ENCODE data around the gene ANKRD37.
A peak's percentile ranks its signal among the peaks of the same experiment; 100 is the strongest.
"Not testable (repeated sequence)": the region's sequence is repeated elsewhere in the genome, so short reads cannot be mapped to it uniquely, and the experiment has no call there.

Gene ANKRD37

DNA sequence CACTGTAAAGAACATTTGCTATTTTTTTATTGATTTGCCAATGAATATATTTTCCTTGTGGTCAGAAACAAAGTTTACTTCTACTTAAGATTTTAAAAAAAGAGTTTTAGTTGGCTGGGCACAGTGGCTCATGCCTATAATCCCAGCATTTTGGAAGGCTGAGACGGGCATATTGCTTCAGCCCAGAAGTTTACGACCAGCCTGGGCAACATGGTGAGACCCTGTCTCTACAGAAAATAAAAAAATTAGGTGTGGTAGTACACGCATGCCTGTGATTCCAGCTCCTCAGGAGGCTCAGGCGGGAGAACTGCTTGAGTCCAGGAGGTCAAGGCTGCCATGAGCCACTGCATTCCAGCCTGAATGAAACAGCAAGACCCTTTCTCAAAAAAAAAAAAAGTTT, 37.7 kb upstream of the ANKRD37 start:
- Histone ChIP-seq H3K4me2 (peak overlapping the region; percentile 75; the same call in 1 of the 2 replicates), H3K36me3 (ENCODE audit: insufficient read depth) (no peaks in the 10 kb centered on the region), H3K27ac (peak overlapping the region; percentile 84; the same call in 1 of the 2 replicates)

DNA sequence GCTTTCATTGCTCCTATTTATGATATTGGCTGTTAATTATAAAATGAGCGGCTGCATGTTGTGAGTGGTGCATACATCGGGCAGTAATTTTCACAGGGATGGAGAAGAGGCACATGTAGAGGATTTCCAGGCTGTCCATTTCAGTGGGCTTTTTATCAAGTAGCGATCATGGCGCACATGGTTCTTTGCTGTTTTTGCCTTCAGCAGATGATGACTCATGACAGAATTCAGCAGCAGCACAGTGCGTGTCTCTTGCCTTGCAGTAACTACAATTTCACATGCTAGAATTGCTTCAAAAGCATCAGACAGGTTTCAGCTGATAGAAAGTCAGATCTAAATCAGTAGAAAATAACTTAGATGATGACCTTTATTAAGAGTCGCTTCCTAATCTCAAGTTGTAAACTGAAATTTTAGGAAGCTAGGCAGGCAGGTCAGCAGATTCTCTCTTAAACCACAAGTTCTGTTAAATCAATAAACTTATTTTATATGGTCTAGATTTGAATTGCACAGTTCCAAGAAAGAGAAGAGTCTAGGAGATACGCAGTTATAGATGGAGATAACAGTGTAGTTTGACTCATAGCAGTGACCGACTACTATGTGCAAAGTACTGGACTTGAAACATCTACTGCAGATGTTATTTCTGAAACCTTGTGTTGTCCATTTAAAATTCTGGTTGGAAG, 36.7 kb upstream of the ANKRD37 start:
- TF ChIP-seq, protein P1, sequence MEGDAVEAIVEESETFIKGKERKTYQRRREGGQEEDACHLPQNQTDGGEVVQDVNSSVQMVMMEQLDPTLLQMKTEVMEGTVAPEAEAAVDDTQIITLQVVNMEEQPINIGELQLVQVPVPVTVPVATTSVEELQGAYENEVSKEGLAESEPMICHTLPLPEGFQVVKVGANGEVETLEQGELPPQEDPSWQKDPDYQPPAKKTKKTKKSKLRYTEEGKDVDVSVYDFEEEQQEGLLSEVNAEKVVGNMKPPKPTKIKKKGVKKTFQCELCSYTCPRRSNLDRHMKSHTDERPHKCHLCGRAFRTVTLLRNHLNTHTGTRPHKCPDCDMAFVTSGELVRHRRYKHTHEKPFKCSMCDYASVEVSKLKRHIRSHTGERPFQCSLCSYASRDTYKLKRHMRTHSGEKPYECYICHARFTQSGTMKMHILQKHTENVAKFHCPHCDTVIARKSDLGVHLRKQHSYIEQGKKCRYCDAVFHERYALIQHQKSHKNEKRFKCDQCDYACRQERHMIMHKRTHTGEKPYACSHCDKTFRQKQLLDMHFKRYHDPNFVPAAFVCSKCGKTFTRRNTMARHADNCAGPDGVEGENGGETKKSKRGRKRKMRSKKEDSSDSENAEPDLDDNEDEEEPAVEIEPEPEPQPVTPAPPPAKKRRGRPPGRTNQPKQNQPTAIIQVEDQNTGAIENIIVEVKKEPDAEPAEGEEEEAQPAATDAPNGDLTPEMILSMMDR (conservative IDR thresholded peaks at IDR 0.05; ENCODE audit: low read depth, low read length) = no peak
- no peaks in the 10 kb centered on the region for H4K20me1 ChIP-seq (ENCODE audit: insufficient read depth)
- H3K36me3 ChIP-seq (ENCODE audit: insufficient read depth) = no peaks in the 10 kb centered on the region
- H3K9ac ChIP-seq = no peak overlapping the region
- no peak overlapping the region; the same call in 1 of the 2 replicates for H3K27ac ChIP-seq
- H3K4me1 ChIP-seq (ENCODE audit: low read depth, poor library complexity, severe bottlenecking) = peaks cover 97% of the 10 kb centered on the region
- H3K4me2 ChIP-seq = peak overlapping the region; percentile 1; the same call in 1 of the 2 replicates
- no peak overlapping the region for H3K4me3 ChIP-seq (IDR thresholded peaks at IDR 0.05; ENCODE audit: insufficient read depth, low read depth, low read length)
- no peaks in the 10 kb centered on the region for H3K27me3 ChIP-seq (ENCODE audit: insufficient read depth, low read depth)
- H2AFZ ChIP-seq (ENCODE audit: low read depth) = no peak overlapping the region
- H3K79me2 ChIP-seq (ENCODE audit: insufficient read depth, low read depth) = no peaks in the 10 kb centered on the region

More for the DNA sequence above, 37.7 kb upstream of the ANKRD37 start:
- H3K4me3 ChIP-seq (IDR thresholded peaks at IDR 0.05; ENCODE audit: insufficient read depth, low read depth, low read length) = no peak overlapping the region
- TF ChIP-seq, protein P1 (conservative IDR thresholded peaks at IDR 0.05; ENCODE audit: low read depth, low read length) = no peak
- peaks cover 97% of the 10 kb centered on the region for H3K4me1 ChIP-seq (ENCODE audit: low read depth, poor library complexity, severe bottlenecking)
- H3K79me2 ChIP-seq (ENCODE audit: insufficient read depth, low read depth) = no peaks in the 10 kb centered on the region
- H3K9ac ChIP-seq = no peak overlapping the region
- no peaks in the 10 kb centered on the region for H4K20me1 ChIP-seq (ENCODE audit: insufficient read depth)
- H3K27me3 ChIP-seq (ENCODE audit: insufficient read depth, low read depth) = no peaks in the 10 kb centered on the region
- H2AFZ ChIP-seq (ENCODE audit: low read depth) = no peak overlapping the region

DNA sequence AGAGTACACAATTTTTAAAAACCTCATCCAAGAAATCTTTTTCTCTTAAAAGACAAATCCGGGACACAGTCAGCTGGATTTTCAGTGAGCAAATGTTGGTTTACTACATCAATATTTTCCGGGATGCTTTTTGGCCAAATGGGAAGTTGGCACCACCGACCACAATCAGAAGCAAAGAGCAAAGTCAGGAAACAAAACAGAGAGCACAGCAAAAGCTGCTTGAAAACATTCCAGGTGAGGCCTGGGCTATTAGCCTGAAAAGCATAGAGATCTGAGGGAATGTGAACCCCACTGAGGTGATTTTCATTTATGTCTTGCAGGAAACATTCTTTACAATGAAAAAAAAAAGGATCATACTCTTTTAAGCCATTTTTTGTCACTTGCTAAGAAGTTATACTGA, 34.8 kb upstream of the ANKRD37 start:
- Histone ChIP-seq H3K4me3 (IDR thresholded peaks at IDR 0.05; ENCODE audit: insufficient read depth, low read depth, low read length) (no peak overlapping the region), H3K36me3 (ENCODE audit: insufficient read depth) (no peaks in the 10 kb centered on the region), H3K27ac (peak overlapping the region; percentile 94), H2AFZ (ENCODE audit: low read depth) (no peak overlapping the region), H3K4me2 (peak overlapping the region; percentile 95), H3K4me1 (ENCODE audit: low read depth, poor library complexity, severe bottlenecking) (peaks cover 81% of the 10 kb centered on the region), H4K20me1 (ENCODE audit: insufficient read depth) (no peaks in the 10 kb centered on the region), H3K79me2 (ENCODE audit: insufficient read depth, low read depth) (no peaks in the 10 kb centered on the region), H3K9ac (peak overlapping the region; percentile 59), H3K27me3 (ENCODE audit: insufficient read depth, low read depth) (no peaks in the 10 kb centered on the region)
- TF ChIP-seq, protein P1 (conservative IDR thresholded peaks at IDR 0.05; ENCODE audit: low read depth, low read length) = no peak

GRCh38 chr4:185362570-185362969, 34.1 kb upstream of the ANKRD37 start:
- Histone ChIP-seq H3K4me1 (ENCODE audit: low read depth, poor library complexity, severe bottlenecking) (peaks cover 74% of the 10 kb centered on the region), H3K9ac (peak overlapping the region; percentile 59), H2AFZ (ENCODE audit: low read depth) (peak overlapping the region; percentile 33; the same call in 1 of the 2 replicates), H3K4me2 (peak overlapping the region; percentile 95), H3K27ac (peak overlapping the region; percentile 94)
- H3K4me3 ChIP-seq (IDR thresholded peaks at IDR 0.05; ENCODE audit: insufficient read depth, low read depth, low read length); H3K79me2 ChIP-seq (ENCODE audit: insufficient read depth, low read depth); H3K27me3 ChIP-seq (ENCODE audit: insufficient read depth, low read depth); H3K36me3 ChIP-seq (ENCODE audit: insufficient read depth); H4K20me1 ChIP-seq (ENCODE audit: insufficient read depth): not testable (repeated sequence)

DNA sequence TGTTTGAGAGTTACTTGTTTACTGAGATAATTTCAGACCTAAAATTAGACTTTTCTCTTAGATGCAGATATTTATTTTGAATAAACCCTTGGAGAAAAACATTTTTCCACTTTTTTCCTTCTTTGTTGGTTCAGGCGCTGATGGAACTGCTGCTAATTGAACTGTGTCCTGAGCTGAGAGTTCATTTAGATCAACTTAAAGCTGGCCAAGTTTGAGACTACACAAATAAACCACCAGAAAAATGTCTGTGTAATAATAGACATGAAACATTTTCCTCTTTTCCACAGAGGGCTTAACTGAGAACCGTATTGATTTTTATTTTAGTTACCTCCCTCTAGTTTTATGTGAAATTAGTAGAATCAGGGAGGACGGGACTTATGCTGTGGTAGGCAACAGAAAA, 33.4 kb upstream of the ANKRD37 start:
- H3K4me3 ChIP-seq (IDR thresholded peaks at IDR 0.05; ENCODE audit: insufficient read depth, low read depth, low read length) = no peak overlapping the region
- TF ChIP-seq, protein P1 (conservative IDR thresholded peaks at IDR 0.05; ENCODE audit: low read depth, low read length) = no peak

More for the DNA sequence above, 33.4 kb upstream of the ANKRD37 start:
- Histone ChIP-seq H3K79me2 (ENCODE audit: insufficient read depth, low read depth) (no peaks in the 10 kb centered on the region), H4K20me1 (ENCODE audit: insufficient read depth) (no peaks in the 10 kb centered on the region), H3K4me2 (peak overlapping the region; percentile 95), H3K4me1 (ENCODE audit: low read depth, poor library complexity, severe bottlenecking) (peaks cover 67% of the 10 kb centered on the region), H3K27me3 (ENCODE audit: insufficient read depth, low read depth) (no peaks in the 10 kb centered on the region), H3K9ac (peak overlapping the region; percentile 59), H3K36me3 (ENCODE audit: insufficient read depth) (no peaks in the 10 kb centered on the region), H3K27ac (peak overlapping the region; percentile 94), H2AFZ (ENCODE audit: low read depth) (peak overlapping the region; percentile 33)
